K562 (cell line): Measurements from ENCODE around the gene B3GALT4. TPM values are rescaled to one million over a fixed set of nuclear protein-coding genes. Genes with fewer than 3 reads are reported as not detected.

Experiments
- CC2D1A ChIP-seq: fragments of 450-650 bp; IDR thresholded peaks from 2 replicates; pipeline ENCODE4 v1.6.1; 2017; ENCODE audit warnings: mild to moderate bottlenecking
- CTCF ChIP-seq, 3 experiments: IDR thresholded peaks in 2 of 3; conservative IDR thresholded peaks in 1 of 3; 2 replicates each; pipeline ENCODE4 v1.5.1; 2011 to 2012; ENCODE audit warnings: low read length in 3 of 3, mild to moderate bottlenecking in 3 of 3, control low read depth in 2 of 3, improper control_type of control experiment in 1 of 3, inconsistent platforms in 1 of 3, low read depth in 1 of 3, mixed read lengths in 1 of 3, moderate library complexity in 1 of 3; ENCODE audit not compliant: insufficient read depth in 2 of 3
- E2F1 ChIP-seq: sonication (generic); formaldehyde crosslinking; IDR thresholded peaks from 2 replicates; pipeline ENCODE4 v1.8.1; 2023; ENCODE audit warnings: mild to moderate bottlenecking, missing genetic modification reagents, moderate library complexity
- FOXK2 ChIP-seq, 2 experiments: fragments of 450-650 bp; IDR thresholded peaks in 1 of 2; conservative IDR thresholded peaks in 1 of 2; 2 replicates each; pipeline ENCODE4 v1.6.1; 2016; ENCODE audit warnings: low read depth in 2 of 2, mild to moderate bottlenecking in 1 of 2
- GTF2E2 ChIP-seq: fragments of 200-800 bp; sonication (Bioruptor generic); IDR thresholded peaks from 2 replicates; pipeline ENCODE4 v1.6.1; 2016; ENCODE audit warnings: missing genetic modification characterization, missing compliant biosample characterization
- HNRNPLL ChIP-seq: fragments of 200-400 bp; formaldehyde crosslinking; IDR thresholded peaks from 2 replicates; pipeline ENCODE4 v1.6.1; 2017; ENCODE audit warnings: low read length, low read depth, mild to moderate bottlenecking; ENCODE audit not compliant: poor library complexity, severe bottlenecking
- NFE2 ChIP-seq: IDR thresholded peaks from 2 replicates; pipeline ENCODE4 v1.6.1; 2014; ENCODE audit warnings: antibody characterized with exemption, low read depth
- NRF1 ChIP-seq, 2 experiments: fragments of 450-650 bp; IDR thresholded peaks in 1 of 2; conservative IDR thresholded peaks in 1 of 2; 2 replicates each; pipeline ENCODE4 v1.6.1; 2014; ENCODE audit warnings: mild to moderate bottlenecking in 2 of 2
- RAD21 ChIP-seq, 2 experiments: fragments of 250-450 bp in 1 of 2; fragments of 450-650 bp in 1 of 2; sonication (Bioruptor Pico) in 1 of 2; formaldehyde crosslinking in 1 of 2; IDR thresholded peaks in 1 of 2; conservative IDR thresholded peaks in 1 of 2; 2 replicates each; pipeline versions ENCODE4 v1.4.0 to v1.8.0; 2020 to 2022; ENCODE audit warnings: mild to moderate bottlenecking in 2 of 2, moderate library complexity in 1 of 2
- RB1 ChIP-seq: fragments of 450-650 bp; IDR thresholded peaks from 2 replicates; pipeline ENCODE4 v1.6.1; 2017; ENCODE audit warnings: low read depth, mild to moderate bottlenecking
- SMC3 ChIP-seq: conservative IDR thresholded peaks from 2 replicates; pipeline ENCODE4 v1.6.1; 2011; ENCODE audit warnings: low read depth, low read length, improper control_type of control experiment; ENCODE audit not compliant: insufficient read depth
- ZHX1 ChIP-seq: fragments of 150-350 bp; conservative IDR thresholded peaks from 2 replicates; pipeline ENCODE4 v1.6.1; 2014; ENCODE audit warnings: low read length
- ZNF57 ChIP-seq: fragments of 450-650 bp; formaldehyde crosslinking; IDR thresholded peaks from 2 replicates; pipeline ENCODE4 v1.4.0; 2020; ENCODE audit warnings: mild to moderate bottlenecking, moderate library complexity
- polyA plus RNA-seq, 8 experiments: library from polyadenylated mRNA; depleted of rRNA in 4 of 8; stranded (reverse) in 5 of 8; unstranded in 3 of 8; fragments of >200 nt; fragmentation: Nextera tagmentation in 2 of 8; fragmentation: Illumina TruSeq in 1 of 8; extraction: Ambion mirVana in 2 of 8; extraction: Trizol in 1 of 8; gene quantifications; 2 replicates each; pipeline versions ENCODE4 v1.2.1 to v1.2.3, GENCODE V29; 2011 to 2014; ENCODE audit warnings: inconsistent platforms in 1 of 8, missing spikeins in 1 of 8
- total RNA-seq, 7 experiments: library from RNA; depleted of rRNA in 6 of 7; stranded (reverse); fragments of >200 nt in 6 of 7; fragmentation: Illumina TruSeq in 2 of 7; extraction: Trizol in 2 of 7; gene quantifications; 2 replicates each; pipeline versions ENCODE4 v1.2.1 to v1.2.3, GENCODE V29; 2011 to 2021; ENCODE audit warnings: low replicate concordance in 1 of 7
- TF ChIP-seq, protein P1 (sequence below): fragments of 450-650 bp; IDR thresholded peaks from 2 replicates; pipeline ENCODE4 v1.6.1; 2018; ENCODE audit not compliant: partially characterized antibody
- TF ChIP-seq, protein P2 (sequence below): sonication (generic); formaldehyde crosslinking; IDR thresholded peaks from 2 replicates; pipeline ENCODE4 v1.8.0; 2023; ENCODE audit warnings: mild to moderate bottlenecking, missing genetic modification reagents

The B3GALT4 gene
- total and polyA plus RNA-seq, 9 of the 15 experiments (the other 6 are each of a cell fraction or from before 2014, with no cell fraction given), result 0.11 to 1.3 (median 0.53) TPM; not detected in 1

DNA sequence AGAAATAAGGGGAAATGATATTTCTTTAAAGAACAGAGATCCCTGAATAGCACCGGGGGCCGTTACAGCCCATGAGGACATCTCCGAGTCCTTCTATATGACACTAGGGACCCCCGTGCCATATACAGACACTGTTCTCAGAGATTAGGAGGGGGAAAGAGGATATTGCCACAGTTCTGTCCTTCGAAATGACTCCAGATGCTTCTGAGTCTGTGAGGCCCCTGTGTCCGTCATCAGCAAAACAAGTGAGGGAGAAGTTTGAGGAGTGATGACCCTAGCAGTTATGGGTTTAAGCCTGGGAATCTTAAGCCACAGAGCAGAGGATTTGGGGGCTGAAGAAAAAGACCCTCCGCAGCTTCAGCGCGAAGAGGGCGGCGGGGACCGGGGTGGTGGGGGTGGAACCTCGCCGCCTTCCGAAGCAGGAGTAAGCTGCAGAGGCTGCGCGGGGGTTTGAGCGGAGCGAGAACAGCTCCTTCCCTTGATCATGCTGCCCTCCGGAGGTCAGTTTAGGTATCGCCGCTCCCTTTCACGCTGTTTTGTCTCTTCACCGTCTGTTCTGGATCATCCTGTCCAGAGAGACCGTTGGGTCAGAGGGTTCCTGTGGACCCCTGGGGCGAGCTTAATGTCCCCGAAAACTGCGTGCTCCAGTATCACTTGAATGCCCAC lies 28.8 kb upstream of the B3GALT4 start (continued):
- TF ChIP-seq CTCF (IDR thresholded peaks at IDR 0.05 in 2 of 3, conservative IDR thresholded peaks at IDR 0.05 in 1 of 3; ENCODE audit: insufficient read depth in 2 of 3, low read depth in 1 of 3, low read length in 3 of 3) (peak; percentile 96 to 98 (median 98)), FOXK2 (conservative IDR thresholded peaks at IDR 0.05 in 1 of 2, IDR thresholded peaks at IDR 0.05 in 1 of 2; ENCODE audit: low read depth in 2 of 2) (peak in 1 of 2 experiments; percentile 23; a peak in 2 of 4 replicates), NRF1 (conservative IDR thresholded peaks at IDR 0.05 in 1 of 2, IDR thresholded peaks at IDR 0.05 in 1 of 2) (peak; percentile 76 to 83), HNRNPLL (peak; percentile 70), GTF2E2 (tag) (peak; percentile 35; the same call in 1 of the 2 replicates), ZNF57 (no peak), RB1 (peak; percentile 83), RAD21 (CRISPR knock-in tag; conservative IDR thresholded peaks at IDR 0.05 in 1 of 2, IDR thresholded peaks at IDR 0.05 in 1 of 2) (peak; percentile 93 to 95), NFE2 (peak; percentile 24; the same call in 1 of the 2 replicates), ZHX1 (peak; percentile 23; the same call in 1 of the 2 replicates), E2F1 (CRISPR knock-in tag) (0 out of 2 replicates have a peak, but pooled peaks have one; percentile 44), SMC3 (peak; percentile 82), CC2D1A (peak; percentile 90)
- TF ChIP-seq, protein P1, sequence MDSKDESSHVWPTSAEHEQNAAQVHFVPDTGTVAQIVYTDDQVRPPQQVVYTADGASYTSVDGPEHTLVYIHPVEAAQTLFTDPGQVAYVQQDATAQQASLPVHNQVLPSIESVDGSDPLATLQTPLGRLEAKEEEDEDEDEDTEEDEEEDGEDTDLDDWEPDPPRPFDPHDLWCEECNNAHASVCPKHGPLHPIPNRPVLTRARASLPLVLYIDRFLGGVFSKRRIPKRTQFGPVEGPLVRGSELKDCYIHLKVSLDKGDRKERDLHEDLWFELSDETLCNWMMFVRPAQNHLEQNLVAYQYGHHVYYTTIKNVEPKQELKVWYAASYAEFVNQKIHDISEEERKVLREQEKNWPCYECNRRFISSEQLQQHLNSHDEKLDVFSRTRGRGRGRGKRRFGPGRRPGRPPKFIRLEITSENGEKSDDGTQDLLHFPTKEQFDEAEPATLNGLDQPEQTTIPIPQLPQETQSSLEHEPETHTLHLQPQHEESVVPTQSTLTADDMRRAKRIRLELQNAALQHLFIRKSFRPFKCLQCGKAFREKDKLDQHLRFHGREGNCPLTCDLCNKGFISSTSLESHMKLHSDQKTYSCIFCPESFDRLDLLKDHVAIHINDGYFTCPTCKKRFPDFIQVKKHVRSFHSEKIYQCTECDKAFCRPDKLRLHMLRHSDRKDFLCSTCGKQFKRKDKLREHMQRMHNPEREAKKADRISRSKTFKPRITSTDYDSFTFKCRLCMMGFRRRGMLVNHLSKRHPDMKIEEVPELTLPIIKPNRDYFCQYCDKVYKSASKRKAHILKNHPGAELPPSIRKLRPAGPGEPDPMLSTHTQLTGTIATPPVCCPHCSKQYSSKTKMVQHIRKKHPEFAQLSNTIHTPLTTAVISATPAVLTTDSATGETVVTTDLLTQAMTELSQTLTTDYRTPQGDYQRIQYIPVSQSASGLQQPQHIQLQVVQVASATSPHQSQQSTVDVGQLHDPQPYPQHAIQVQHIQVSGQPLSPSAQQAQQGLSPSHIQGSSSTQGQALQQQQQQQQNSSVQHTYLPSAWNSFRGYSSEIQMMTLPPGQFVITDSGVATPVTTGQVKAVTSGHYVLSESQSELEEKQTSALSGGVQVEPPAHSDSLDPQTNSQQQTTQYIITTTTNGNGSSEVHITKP, result peak; percentile 7
- TF ChIP-seq, protein P2, sequence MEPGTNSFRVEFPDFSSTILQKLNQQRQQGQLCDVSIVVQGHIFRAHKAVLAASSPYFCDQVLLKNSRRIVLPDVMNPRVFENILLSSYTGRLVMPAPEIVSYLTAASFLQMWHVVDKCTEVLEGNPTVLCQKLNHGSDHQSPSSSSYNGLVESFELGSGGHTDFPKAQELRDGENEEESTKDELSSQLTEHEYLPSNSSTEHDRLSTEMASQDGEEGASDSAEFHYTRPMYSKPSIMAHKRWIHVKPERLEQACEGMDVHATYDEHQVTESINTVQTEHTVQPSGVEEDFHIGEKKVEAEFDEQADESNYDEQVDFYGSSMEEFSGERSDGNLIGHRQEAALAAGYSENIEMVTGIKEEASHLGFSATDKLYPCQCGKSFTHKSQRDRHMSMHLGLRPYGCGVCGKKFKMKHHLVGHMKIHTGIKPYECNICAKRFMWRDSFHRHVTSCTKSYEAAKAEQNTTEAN (CRISPR knock-in tag), result 0 out of 2 replicates have a peak, but pooled peaks have one; percentile 29
